ENCODE measurements around the gene NAALADL2.
A peak's percentile ranks its signal among the peaks of the same experiment; 100 is the strongest.
"Not testable (repeated sequence)": the region's sequence is repeated elsewhere in the genome, so short reads cannot be mapped to it uniquely, and the experiment has no call there.

NAALADL2 gene

GRCh38 chr3:175770426-175770825 lies 911.3 kb downstream of the NAALADL2 start:
- Histone ChIP-seq H3K4me1 (ENCODE audit: control insufficient read depth, insufficient read depth, low read length) (no peaks in the 10 kb centered on the region), H3K9ac (ENCODE audit: low read length) (no peak overlapping the region), H3K27ac (ENCODE audit: low read depth, low read length) (no peak overlapping the region), H3K4me3 (ENCODE audit: low read depth, low read length) (no peak overlapping the region), H3K27me3 (ENCODE audit: control insufficient read depth, insufficient read depth, low read length) (no peaks in the 10 kb centered on the region), H3K36me3 (ENCODE audit: control insufficient read depth, insufficient read depth, low read length) (no peaks in the 10 kb centered on the region), H3K9me3 (ENCODE audit: control insufficient read depth, insufficient read depth, low read depth, low read length) (no peaks in the 10 kb centered on the region)

GRCh38 chr3:175777495-175777894 lies 918.4 kb downstream of the NAALADL2 start:
- H3K4me3 ChIP-seq (ENCODE audit: low read depth, low read length), result no peak overlapping the region
- no peak overlapping the region for H3K27ac ChIP-seq (ENCODE audit: low read depth, low read length)
- no peak overlapping the region for H3K9ac ChIP-seq (ENCODE audit: low read length)
- no peaks in the 10 kb centered on the region for H3K9me3 ChIP-seq (ENCODE audit: control insufficient read depth, insufficient read depth, low read depth, low read length)
- H3K4me1 ChIP-seq (ENCODE audit: control insufficient read depth, insufficient read depth, low read length), result no peaks in the 10 kb centered on the region
- H3K36me3 ChIP-seq (ENCODE audit: control insufficient read depth, insufficient read depth, low read length), result no peaks in the 10 kb centered on the region
- no peaks in the 10 kb centered on the region for H3K27me3 ChIP-seq (ENCODE audit: control insufficient read depth, insufficient read depth, low read length)

- H3K36me3 ChIP-seq (ENCODE audit: control insufficient read depth, insufficient read depth, low read length), result no peaks in the 10 kb centered on the region
- no peaks in the 10 kb centered on the region for H3K9me3 ChIP-seq (ENCODE audit: control insufficient read depth, insufficient read depth, low read depth, low read length)
- no peak overlapping the region for H3K4me3 ChIP-seq (ENCODE audit: low read depth, low read length)
- H3K27ac ChIP-seq (ENCODE audit: low read depth, low read length), result no peak overlapping the region
- no peak overlapping the region for H3K9ac ChIP-seq (ENCODE audit: low read length)
- no peaks in the 10 kb centered on the region for H3K4me1 ChIP-seq (ENCODE audit: control insufficient read depth, insufficient read depth, low read length)
- no peaks in the 10 kb centered on the region for H3K27me3 ChIP-seq (ENCODE audit: control insufficient read depth, insufficient read depth, low read length)
Measured at GRCh38 chr3:175777965-175778364, 918.8 kb downstream of the NAALADL2 start.

GRCh38 chr3:175778994-175779393 lies 919.9 kb downstream of the NAALADL2 start:
- no peak overlapping the region for H3K9ac ChIP-seq (ENCODE audit: low read length)
- no peaks in the 10 kb centered on the region for H3K36me3 ChIP-seq (ENCODE audit: control insufficient read depth, insufficient read depth, low read length)
- no peak overlapping the region for H3K4me3 ChIP-seq (ENCODE audit: low read depth, low read length)
- no peak overlapping the region for H3K27ac ChIP-seq (ENCODE audit: low read depth, low read length)
- no peaks in the 10 kb centered on the region for H3K9me3 ChIP-seq (ENCODE audit: control insufficient read depth, insufficient read depth, low read depth, low read length)
- no peaks in the 10 kb centered on the region for H3K27me3 ChIP-seq (ENCODE audit: control insufficient read depth, insufficient read depth, low read length)
- no peaks in the 10 kb centered on the region for H3K4me1 ChIP-seq (ENCODE audit: control insufficient read depth, insufficient read depth, low read length)

GRCh38 chr3:175787109-175787508 lies 928.0 kb downstream of the NAALADL2 start:
- not testable (repeated sequence) for H3K36me3 ChIP-seq (ENCODE audit: control insufficient read depth, insufficient read depth, low read length); H3K9me3 ChIP-seq (ENCODE audit: control insufficient read depth, insufficient read depth, low read depth, low read length); H3K4me1 ChIP-seq (ENCODE audit: control insufficient read depth, insufficient read depth, low read length); H3K4me3 ChIP-seq (ENCODE audit: low read depth, low read length); H3K9ac ChIP-seq (ENCODE audit: low read length); H3K27ac ChIP-seq (ENCODE audit: low read depth, low read length); H3K27me3 ChIP-seq (ENCODE audit: control insufficient read depth, insufficient read depth, low read length)

- Histone ChIP-seq H3K27ac (ENCODE audit: low read depth, low read length) (no peak overlapping the region), H3K36me3 (ENCODE audit: control insufficient read depth, insufficient read depth, low read length) (no peaks in the 10 kb centered on the region), H3K4me1 (ENCODE audit: control insufficient read depth, insufficient read depth, low read length) (no peaks in the 10 kb centered on the region; the same call in 1 of the 2 replicates), H3K9me3 (ENCODE audit: control insufficient read depth, insufficient read depth, low read depth, low read length) (peaks cover 5% of the 10 kb centered on the region; the same call in 1 of the 2 replicates), H3K4me3 (ENCODE audit: low read depth, low read length) (no peak overlapping the region), H3K27me3 (ENCODE audit: control insufficient read depth, insufficient read depth, low read length) (no peaks in the 10 kb centered on the region), H3K9ac (ENCODE audit: low read length) (no peak overlapping the region)
Measured at GRCh38 chr3:175792245-175792644, 933.1 kb downstream of the NAALADL2 start.

GRCh38 chr3:175798326-175798725 lies 939.2 kb downstream of the NAALADL2 start:
- Histone ChIP-seq H3K4me3 (ENCODE audit: low read depth, low read length) (no peak overlapping the region), H3K36me3 (ENCODE audit: control insufficient read depth, insufficient read depth, low read length) (no peaks in the 10 kb centered on the region), H3K4me1 (ENCODE audit: control insufficient read depth, insufficient read depth, low read length) (no peaks in the 10 kb centered on the region), H3K9me3 (ENCODE audit: control insufficient read depth, insufficient read depth, low read depth, low read length) (peaks cover 5% of the 10 kb centered on the region; the same call in 1 of the 2 replicates), H3K9ac (ENCODE audit: low read length) (no peak overlapping the region), H3K27ac (ENCODE audit: low read depth, low read length) (no peak overlapping the region), H3K27me3 (ENCODE audit: control insufficient read depth, insufficient read depth, low read length) (no peaks in the 10 kb centered on the region)

GRCh38 chr3:175805825-175806224 lies 946.7 kb downstream of the NAALADL2 start:
- H3K36me3 ChIP-seq (ENCODE audit: control insufficient read depth, insufficient read depth, low read length), result no peaks in the 10 kb centered on the region
- no peaks in the 10 kb centered on the region for H3K4me1 ChIP-seq (ENCODE audit: control insufficient read depth, insufficient read depth, low read length)
- no peaks in the 10 kb centered on the region for H3K27me3 ChIP-seq (ENCODE audit: control insufficient read depth, insufficient read depth, low read length)
- no peaks in the 10 kb centered on the region for H3K9me3 ChIP-seq (ENCODE audit: control insufficient read depth, insufficient read depth, low read depth, low read length)
- no peak overlapping the region for H3K27ac ChIP-seq (ENCODE audit: low read depth, low read length)
- no peak overlapping the region for H3K4me3 ChIP-seq (ENCODE audit: low read depth, low read length)
- H3K9ac ChIP-seq (ENCODE audit: low read length), result no peak overlapping the region

GRCh38 chr3:175807175-175807574 lies 948.0 kb downstream of the NAALADL2 start:
- H3K9ac ChIP-seq (ENCODE audit: low read length), result no peak overlapping the region
- no peak overlapping the region for H3K27ac ChIP-seq (ENCODE audit: low read depth, low read length)
- H3K9me3 ChIP-seq (ENCODE audit: control insufficient read depth, insufficient read depth, low read depth, low read length), result no peaks in the 10 kb centered on the region
- no peak overlapping the region for H3K4me3 ChIP-seq (ENCODE audit: low read depth, low read length)
- no peaks in the 10 kb centered on the region for H3K4me1 ChIP-seq (ENCODE audit: control insufficient read depth, insufficient read depth, low read length)
- H3K36me3 ChIP-seq (ENCODE audit: control insufficient read depth, insufficient read depth, low read length), result no peaks in the 10 kb centered on the region
- no peaks in the 10 kb centered on the region for H3K27me3 ChIP-seq (ENCODE audit: control insufficient read depth, insufficient read depth, low read length)

GRCh38 chr3:175818811-175819464 lies 959.8 kb downstream of the NAALADL2 start:
- H3K4me3 ChIP-seq (ENCODE audit: low read depth, low read length), result no peak overlapping the region
- H3K9me3 ChIP-seq (ENCODE audit: control insufficient read depth, insufficient read depth, low read depth, low read length), result peaks cover 38% of the 10 kb centered on the region

GRCh38 chr3:175822766-175823491 lies 963.8 kb downstream of the NAALADL2 start:
- Histone ChIP-seq H3K9ac (ENCODE audit: low read length) (peak overlapping the region; percentile 88), H3K4me3 (ENCODE audit: low read depth, low read length) (peak overlapping the region; percentile 35; the same call in 1 of the 2 replicates), H3K4me1 (ENCODE audit: control insufficient read depth, insufficient read depth, low read length) (peaks cover 39% of the 10 kb centered on the region), H3K27ac (ENCODE audit: low read depth, low read length) (peak overlapping the region; percentile 90), H3K9me3 (ENCODE audit: control insufficient read depth, insufficient read depth, low read depth, low read length) (peaks cover 27% of the 10 kb centered on the region)
- H3K27me3 ChIP-seq (ENCODE audit: control insufficient read depth, insufficient read depth, low read length); H3K36me3 ChIP-seq (ENCODE audit: control insufficient read depth, insufficient read depth, low read length): not testable (repeated sequence)

More at GRCh38 chr3:175818811-175819464, 959.8 kb downstream of the NAALADL2 start:
- H3K9ac ChIP-seq (ENCODE audit: low read length), result no peak overlapping the region
- no peaks in the 10 kb centered on the region for H3K27me3 ChIP-seq (ENCODE audit: control insufficient read depth, insufficient read depth, low read length)
- peaks cover 6% of the 10 kb centered on the region; the same call in 1 of the 2 replicates for H3K36me3 ChIP-seq (ENCODE audit: control insufficient read depth, insufficient read depth, low read length)
- H3K27ac ChIP-seq (ENCODE audit: low read depth, low read length), result no peak overlapping the region
- H3K4me1 ChIP-seq (ENCODE audit: control insufficient read depth, insufficient read depth, low read length), result peaks cover 15% of the 10 kb centered on the region

Data from HUES6 (cell line).